ENCODE results near the gene CACNA1B.
"Not testable (repeated sequence)": the region's sequence is repeated elsewhere in the genome, so short reads cannot be mapped to it uniquely, and the experiment has no call there.

Gene CACNA1B

DNA sequence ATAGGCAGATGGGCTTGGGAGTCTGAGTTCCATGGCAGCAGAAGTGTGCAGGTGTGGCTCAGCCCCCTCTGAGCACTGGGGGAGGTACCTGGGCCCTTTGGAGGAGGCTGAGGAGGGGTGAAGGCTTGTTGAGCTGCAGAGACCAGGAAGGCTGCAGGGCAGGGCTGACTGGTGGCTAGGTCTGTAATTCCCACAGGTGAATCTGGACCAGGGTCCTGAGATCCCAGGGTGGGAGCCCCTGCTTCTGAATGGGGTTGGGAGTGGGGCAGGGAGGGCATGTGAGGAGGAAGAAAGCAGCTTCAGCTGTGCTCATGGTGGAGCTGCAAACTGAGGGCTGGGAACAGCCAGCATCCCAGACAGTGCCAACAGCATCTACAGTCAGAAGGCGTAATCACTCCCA lies 111.1 kb downstream of the CACNA1B start:
- DNase-seq: no peak

DNA sequence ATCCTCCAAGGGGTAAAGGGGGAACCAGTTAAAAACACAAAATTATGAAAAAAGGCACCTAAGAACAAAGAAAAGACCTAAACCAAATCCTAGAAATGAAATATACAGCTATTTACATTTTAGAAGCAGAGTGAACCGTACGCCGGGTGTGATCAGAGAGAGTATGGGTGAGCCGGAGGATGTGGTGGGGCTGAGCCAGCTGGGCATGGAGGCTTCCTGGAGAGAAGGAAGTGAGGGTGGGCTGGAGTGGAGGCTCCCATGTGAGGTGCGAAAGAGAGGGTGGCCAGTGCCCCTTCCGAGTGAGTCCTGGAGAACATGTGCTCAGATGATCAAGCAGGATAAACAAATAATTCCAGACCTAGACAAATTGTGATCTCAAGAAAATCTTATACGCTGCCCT lies 111.6 kb downstream of the CACNA1B start:
- no peak for DNase-seq

DNA sequence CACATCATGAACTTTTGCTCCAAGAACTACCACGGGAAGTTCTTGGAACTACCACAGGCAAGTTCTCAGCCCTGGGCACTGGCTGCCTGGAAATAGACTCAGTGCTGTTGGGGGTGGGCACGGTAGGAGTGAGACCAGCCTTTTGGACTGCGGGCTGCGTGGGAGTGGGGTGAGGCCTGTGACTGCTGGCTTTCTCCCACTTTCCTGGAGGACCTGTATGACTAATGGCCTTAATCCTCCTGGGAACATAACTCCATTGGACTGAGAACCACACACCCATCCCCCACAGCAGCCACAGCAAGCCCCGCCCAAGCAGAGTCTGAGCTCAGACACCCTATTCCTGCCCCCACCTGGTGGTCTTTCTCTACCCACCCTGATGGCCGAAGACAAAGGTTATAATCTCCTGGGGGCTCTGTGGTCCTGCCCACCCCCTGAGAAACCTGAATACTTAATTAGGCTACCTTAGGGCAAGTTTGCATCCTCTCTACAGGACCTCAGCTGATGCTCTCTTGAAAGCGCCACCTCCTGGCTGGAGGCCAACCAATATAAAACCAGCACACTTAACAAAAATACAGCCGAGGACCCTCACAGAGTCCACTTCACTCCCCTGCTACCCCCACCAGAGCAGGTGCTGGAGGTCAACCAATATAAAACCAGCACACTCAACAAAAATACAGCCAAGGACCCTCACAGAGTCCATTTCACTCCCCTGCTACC lies 112.6 kb downstream of the CACNA1B start:
- no peak for DNase-seq

DNA sequence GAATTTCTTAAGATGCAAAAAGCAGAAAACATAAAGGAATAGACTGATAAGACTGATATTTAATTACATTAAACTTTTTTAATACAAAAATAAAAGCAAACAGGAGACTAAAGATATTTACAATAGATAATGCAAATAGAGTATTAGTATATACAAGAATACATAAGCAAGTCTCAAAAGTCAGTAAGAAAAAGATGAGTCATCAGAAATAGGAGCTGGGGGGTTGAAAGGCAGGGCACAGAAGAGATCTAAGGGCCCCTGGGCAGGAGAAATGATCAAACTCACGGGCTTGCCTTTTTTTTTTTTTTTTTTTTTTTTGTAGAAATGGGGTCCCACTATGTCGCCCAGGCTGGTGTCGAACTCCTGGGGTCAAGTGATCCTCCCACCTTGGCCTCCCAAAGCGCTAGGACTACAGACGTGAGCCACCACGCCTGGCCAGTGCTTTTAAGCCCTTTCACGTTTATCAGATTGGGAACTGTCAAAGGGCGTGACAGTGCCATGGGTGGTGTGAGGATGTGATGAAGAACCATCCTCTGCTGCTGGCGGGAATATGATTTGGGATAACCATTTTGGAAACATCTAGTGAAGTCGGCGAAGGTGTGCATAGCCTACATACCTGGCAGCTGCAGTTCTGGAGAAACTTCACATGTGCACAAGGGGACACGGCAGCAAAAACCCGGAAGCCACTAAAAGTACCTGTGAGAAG lies 126.1 kb downstream of the CACNA1B start:
- DNase-seq: no peak

DNA sequence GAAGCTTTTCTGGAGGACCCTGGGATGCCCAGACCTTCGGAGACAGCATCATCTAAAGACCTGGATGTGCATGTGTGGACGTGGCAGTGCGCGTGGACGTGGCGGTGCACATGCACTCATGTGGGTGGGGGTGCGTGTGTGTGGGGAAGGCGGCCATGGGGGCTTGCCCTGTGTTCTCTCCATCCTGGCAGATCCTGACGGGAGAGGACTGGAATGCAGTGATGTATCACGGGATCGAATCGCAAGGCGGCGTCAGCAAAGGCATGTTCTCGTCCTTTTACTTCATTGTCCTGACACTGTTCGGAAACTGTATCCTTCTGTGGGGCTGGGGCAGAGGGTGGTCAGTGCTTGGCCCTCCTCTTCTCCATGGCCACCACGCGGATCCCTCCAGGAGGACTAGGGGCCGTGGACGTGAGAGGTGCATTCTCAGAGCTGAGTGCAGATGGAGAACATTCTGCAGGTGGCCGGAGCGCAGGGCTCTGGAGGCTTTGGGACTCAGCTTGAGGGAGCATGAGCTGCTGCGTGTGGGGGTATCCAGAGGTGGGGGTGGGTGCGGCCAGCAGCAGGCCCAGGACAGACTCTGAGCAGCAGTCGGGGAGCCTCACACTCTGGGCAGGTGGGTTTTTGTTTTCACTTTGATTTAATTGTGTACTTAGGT lies 129.1 kb downstream of the CACNA1B start:
- DNase-seq: no peak

DNA sequence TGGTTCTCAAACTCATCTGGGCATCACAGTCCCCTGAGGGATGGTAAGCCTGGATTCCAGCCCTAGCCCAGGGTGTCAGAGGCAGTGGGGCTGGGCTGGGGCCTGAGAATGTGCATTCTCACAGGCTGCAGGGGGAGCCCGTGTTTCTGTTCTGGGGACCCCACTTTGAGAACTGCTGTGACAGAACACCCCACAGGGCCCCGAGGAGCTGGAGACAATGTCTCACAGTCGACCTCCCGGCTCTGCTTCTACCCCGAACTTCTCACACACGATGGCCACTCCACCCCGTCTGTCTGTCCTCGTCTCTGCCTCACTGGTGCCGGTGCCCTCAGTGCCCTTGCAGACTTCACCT lies 130.0 kb downstream of the CACNA1B start:
- DNase-seq: no peak

DNA sequence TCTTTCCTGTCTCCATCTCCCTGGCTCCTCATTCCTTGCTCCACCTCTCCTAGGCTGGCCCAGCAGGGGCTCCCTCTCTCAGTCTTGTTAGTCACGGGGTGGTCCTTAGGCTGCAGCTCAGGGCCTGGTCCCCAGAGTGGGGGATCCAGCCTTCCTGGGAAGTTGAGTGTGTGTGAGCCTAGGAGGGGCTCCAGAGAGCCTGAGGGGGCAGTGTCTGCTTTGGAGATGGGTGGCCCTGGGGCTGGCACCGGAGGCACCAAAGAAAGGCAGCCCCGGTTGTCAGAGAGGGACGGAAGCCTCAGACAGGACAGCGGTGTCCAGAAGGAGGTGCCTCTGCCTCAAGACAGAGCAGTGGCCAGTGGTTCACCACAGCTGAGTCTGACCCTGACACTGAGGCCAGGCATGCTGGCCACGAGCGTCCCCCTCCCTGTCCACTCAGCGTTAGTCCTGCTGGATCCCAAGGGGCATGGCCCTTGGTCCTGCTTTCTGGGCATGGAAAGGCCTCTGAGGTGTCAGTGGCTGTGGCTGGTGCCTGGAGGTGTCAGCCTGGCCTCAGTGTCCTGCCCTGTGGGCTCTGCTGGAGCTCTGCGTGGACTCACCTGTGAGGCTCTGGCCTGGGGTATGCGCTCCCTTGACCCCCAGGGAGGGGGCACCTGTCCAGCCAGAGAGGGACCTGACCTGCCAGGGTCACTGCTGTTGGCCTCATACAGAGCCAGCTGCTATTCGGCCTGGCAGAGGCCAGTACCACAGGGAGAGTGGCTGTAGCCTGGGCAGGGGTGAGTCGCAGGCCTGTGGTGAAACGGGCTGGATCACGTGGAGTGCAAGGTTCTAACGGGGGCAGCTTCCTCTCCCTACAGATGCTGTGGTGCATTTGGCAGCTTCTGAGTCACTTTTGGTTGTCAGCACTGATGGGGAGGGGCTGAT lies 130.6 kb downstream of the CACNA1B start:
- peak; percentile 31 for DNase-seq

DNA sequence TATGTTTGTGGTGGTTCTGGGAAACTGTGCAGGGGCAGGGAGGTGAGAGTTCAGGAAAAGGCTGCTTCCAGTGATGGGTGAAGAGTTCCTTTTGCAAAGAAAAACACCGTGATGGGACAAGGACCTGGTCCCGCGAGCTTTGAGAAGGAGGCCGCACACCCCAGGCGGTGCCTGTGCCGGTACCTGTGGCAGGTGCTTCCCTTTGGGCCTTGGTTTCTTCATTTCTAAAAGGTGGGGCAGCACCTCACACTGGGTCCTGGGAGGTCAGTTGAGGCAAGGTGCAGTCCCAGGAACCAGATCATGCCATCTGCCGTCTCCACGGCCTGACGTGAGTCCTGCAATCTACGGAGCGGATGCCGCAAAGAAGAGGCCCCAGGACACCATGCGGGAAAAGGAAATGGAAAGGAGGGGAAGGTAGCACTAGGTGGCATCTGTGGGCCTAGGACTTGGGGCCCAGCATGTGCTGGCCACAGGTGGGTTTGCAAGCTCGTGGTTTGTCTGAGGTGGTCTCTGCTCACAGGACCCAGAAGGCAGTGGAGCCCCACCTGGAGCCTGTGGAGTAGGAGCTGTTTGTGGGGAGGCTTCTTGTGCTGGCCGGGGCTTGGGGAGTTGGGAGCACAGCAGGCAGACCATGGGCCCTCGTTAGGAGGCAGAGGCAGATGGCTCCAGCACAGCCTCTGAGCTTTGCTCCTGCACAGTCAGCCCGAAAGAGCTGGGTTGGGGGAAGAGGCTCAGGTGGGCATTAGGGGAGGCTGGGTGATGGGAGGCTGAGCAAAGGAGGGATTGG lies 131.6 kb downstream of the CACNA1B start:
- DNase-seq: no peak

DNA sequence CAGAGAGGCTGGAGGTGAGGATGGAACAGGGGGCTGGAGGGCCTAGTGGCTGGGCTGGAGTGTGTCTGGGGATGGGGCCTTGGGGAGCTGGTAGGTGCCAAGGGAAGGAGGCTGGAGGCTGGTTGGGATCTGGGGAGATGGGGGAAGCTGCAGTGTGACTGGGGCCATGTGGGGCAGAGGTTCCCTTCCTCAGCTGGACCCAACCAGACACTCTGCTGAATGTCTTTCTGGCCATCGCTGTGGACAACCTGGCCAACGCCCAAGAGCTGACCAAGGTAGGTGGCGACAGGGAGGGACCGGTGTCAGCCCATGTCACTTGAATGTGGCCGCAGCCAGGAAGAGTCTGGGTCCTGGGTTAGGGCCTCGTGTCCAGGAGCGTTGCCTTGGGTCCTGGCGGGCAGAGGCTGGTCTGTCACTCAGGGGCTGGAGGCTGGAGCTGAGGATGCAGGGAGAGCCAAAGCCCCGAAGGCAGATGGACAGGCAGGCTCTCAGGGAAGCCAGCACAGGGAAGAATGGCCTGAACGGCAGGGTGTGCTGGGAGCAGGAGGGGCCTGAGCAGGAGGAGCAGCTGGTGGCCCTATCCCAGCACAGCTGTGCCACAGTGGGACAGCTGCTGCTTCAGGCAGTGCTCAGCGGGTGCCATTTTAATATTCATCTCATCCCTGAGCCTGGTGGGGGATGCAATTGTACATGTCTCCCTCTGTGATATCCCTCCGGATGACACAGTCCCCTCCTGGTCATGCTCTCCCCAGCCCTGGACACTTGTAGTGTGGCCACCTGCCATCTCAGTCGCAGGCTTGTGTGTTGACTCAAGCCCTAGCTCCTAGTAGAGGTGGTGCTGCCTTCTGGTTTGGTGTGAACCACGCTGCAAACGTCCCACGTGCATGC lies 132.5 kb downstream of the CACNA1B start:
- no peak for DNase-seq

DNA sequence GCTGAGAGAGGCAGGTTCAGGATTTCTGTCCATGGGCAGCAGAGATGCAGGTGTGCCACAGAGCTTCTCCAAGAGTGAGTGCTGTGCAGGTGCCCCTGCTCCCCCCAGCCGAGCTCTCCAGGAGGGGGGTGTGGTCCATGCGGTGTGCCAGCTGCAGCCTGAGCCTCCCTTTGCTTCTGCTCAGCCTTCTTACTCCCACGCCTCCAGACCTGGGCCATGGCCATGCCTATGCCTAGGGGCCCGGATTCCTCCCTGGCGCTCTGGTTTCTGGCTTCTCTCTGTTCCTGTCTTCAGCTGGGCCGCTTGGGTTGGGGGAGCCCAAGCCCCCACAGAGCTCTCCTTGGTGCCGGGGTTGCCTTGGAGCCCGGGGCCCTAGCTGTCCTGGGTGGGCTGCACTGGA lies 133.3 kb downstream of the CACNA1B start:
- DNase-seq: no peak

DNA sequence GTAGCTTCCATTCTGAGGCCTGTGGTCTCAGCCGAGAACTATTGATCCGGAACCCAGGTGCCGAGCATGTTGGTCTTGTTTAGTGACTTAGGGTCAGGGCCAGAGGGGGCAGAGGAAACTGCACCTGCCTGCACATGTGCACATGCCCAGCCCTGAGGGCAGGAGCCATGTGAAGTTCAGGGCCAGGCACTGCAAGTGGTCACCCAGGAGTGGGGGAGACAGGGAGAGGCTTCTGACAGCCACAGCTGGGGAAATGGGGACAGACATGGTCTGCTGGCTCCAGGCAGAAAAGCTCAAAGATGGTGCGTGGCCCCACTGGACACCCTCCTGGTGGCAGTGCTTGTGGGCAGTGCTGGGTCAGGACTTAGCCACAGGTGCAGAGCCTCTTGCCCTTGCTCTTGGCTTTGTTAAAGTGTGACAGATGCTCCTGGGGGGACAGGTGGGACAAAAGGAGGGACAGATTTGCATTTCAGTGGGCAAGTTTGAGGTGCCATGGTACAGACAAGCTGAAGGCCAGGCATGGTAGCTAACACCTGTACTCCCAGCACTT lies 134.4 kb downstream of the CACNA1B start:
- no peak for DNase-seq

DNA sequence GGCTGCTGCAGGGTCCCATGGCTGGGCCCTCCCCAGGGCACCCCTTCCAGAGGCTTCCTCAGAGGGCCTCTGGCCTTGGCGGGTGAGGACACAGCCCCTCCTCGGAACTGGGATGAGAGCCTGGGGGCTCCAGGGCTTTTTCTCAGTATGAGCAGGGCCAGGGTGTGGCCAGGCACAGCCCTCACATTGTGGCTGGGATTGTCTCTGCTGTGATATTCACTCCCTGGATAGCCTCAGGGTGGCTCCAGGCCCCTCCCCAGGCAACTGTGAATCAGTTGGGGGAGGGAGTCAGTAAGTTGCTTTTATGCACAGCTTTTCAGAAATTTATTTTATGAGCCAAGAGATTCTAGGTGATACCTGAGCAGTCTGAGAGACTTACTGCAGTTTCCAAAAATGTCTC lies 135.7 kb downstream of the CACNA1B start:
- no peak for DNase-seq

DNA sequence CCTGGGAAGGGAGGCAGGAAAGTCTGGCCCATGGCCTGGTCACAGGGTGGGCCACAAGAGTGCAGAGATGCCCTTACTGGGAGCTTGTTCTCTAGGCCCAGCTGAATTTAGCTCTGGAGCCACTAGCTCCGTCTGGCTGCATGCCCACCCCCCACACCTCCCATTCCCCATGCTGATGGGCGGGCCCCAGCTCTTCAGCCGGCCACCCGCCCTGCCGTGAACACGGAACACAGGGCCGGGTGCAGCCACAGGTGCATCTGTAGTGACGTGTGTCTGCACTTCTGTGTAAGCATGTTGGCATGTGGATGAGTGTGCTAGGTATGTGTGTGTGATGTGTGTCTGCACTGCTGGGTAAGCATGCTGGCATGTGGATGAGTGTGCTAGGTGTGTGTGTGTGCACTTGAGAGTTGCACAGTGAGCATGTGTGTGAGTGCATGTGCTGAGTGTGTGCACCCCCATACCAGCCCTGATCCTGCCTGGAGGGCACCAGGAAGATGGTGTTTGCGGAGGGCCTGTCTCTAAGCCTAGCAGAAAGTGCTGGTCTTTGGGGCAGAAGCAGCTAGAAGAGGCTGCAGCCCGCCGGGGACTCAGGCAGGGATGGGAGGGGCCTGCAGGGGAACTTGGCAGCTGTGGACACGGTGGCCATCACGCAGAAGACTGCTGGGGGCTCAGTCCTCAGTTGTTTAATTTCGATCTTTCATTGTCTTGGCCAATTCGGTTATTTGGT lies 136.4 kb downstream of the CACNA1B start:
- no peak for DNase-seq

DNA sequence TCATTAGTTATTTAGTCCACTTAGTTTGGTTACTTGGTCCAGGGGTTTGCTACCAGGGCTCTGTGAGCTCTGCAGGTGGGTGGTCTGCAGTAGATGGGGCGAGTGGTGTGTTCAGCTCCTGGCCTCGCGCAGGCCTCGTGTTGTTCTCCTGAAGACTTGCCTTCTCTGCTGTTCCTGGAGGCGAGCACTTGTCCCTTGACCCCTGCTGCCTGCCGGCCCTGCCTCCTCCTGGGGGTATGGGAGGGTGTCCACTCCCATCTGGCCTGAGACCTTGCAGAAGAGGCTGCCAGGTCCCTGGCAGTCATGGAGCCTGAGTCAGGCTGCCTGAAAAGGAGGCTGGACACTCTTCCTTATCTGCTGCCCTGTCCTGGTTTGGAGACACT lies 137.0 kb downstream of the CACNA1B start:
- DNase-seq: no peak

DNA sequence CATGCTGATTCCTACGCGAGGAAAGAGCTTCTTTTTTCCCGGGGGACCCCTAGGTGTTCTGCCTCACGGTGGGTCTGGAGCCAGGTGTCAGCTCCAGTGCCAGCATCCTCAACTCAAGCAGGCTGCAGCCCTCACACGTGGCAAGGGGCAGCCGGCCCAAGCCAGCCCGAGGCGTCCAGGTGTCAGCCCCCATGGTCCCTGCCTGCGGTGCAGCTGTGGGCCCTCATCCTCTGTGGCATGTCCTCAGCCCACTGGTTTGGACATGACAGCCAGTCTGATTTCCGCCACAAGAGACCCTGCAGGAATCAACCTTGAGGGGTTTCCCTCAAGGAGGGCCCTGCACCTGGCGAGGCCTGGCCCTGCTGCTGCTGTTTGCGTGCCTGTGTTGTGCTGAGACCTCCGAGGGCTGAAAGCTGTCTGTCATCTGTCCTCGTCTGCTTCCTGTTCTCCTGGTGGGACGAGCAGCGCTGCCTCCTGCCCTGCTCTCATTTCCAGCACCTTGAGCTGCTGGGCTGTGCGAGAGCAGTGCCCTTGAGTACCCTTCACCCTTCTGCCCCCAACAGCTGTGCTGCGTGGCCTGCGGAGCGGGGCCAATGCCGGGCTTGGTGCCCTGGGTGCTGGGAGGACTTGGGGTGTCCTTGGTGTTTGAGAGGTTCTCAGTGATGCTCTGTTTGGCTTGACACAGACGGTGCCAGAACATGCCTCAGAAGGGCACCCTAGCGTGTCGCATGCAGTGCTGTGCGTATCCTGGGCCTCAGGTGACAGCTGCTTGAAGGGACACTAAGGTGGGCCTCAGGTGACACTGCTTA lies 137.6 kb downstream of the CACNA1B start:
- DNase-seq: no peak

DNA sequence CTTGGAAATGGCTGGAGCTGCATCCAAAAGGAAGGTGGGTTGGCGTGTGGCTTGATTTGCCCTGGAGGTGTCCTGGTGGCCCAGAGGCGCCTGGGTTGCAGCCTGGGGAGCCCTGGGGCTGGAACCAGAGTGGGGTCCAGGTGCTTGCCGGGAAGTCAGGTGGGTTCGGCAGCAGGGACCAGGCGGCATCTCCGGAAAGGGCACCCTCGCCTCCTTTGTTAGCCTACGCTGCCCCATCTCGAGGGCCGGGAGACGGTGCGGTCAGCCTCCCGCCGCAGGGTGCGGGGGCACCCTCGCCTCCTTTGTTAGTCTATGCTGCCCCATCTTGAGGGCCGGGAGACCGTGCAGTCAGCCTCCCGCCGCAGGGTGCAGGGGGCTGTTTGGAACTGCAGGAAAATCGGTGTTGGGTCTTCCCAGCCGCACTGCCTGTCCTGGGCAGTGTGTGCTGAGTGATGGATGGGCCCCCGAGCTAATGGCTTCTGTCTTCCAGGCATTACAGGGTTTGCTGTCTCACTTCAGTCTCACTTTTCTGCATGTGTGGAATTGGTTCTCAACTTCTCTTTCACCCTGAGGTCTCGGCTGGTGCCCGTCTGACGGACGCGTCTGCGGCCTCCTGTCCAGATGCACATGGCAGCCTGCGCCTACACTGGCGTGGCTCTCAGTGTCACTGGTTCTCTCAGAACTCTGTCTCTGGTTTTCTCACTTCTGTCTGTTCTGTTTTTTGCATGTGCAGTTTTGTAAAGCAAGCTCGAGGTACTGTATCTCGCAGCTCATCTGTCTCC lies 139.0 kb downstream of the CACNA1B start:
- DNase-seq: no peak

DNA sequence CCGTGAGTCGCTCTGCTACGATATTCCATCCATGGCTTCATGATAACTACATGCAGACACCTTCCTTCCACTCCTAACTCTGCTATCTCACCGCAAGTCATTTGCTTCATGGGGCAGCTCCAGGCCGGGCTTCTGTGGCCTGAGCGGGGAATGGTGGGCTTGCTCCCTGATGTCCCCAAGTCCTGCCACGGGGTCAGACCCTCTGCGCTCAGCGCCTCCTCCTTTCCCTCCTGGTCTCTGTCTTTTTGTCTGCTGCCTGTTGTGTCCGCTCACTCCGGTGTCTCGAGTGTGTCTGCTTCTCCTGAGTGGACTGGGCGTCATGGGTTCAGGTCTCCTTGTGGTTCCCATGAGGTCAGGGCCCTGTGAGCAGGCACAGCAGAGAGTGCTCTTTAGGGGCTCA lies 139.6 kb downstream of the CACNA1B start:
- DNase-seq: no peak

DNA sequence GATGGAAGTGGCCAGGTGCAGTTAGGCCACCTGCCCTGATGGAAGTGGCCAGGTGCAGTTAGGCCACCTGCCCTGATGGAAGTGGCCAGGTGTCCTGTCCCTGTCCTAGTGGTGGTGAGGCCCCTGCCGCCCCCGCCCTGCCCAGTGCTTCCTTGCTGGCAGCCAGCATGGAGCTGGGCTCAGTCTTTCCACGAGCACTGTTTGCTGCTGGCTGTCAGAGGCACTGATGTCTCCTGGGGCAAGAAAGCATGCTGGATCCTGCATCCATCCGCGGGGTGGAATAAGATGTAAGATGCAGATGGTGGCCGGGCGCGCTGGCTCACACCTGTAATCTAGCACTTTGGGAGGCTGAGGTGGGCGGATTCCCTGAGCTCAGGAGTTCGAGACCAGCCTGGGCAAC lies 141.9 kb downstream of the CACNA1B start:
- DNase-seq: not testable (repeated sequence)

Measured in EL (cell line).